Measurements from ENCODE around the gene ASAP2.

The ASAP2 gene

GRCh38 chr2:9231291-9232165 lies 24.9 kb downstream of the ASAP2 start:
- no peak for DNase-seq (ENCODE audit: low read depth)

GRCh38 chr2:9232166-9232479 lies 25.5 kb downstream of the ASAP2 start:
- no peak for DNase-seq (ENCODE audit: low read depth)

GRCh38 chr2:9232886-9233285 lies 26.3 kb downstream of the ASAP2 start:
- no peak for DNase-seq (ENCODE audit: low read depth)

GRCh38 chr2:9234680-9235146 lies 28.1 kb downstream of the ASAP2 start:
- no peak for DNase-seq (ENCODE audit: low read depth)

GRCh38 chr2:9235147-9236044 lies 28.8 kb downstream of the ASAP2 start:
- DNase-seq (ENCODE audit: low read depth), result no peak

GRCh38 chr2:9236045-9236344 lies 29.4 kb downstream of the ASAP2 start:
- DNase-seq (ENCODE audit: low read depth), result no peak

- no peak for DNase-seq (ENCODE audit: low read depth)
Observed at GRCh38 chr2:9236867-9237266, 30.3 kb downstream of the ASAP2 start.

- no peak for DNase-seq (ENCODE audit: low read depth)
Observed at GRCh38 chr2:9237831-9238230, 31.2 kb downstream of the ASAP2 start.

- no peak for DNase-seq (ENCODE audit: low read depth)
Observed at GRCh38 chr2:9238591-9239326, 32.1 kb downstream of the ASAP2 start.

- DNase-seq (ENCODE audit: low read depth), result no peak
Observed at GRCh38 chr2:9239616-9240015, 33.0 kb downstream of the ASAP2 start.

- DNase-seq (ENCODE audit: low read depth), result no peak
Observed at GRCh38 chr2:9240745-9241144, 34.1 kb downstream of the ASAP2 start.

GRCh38 chr2:9241233-9241632 lies 34.6 kb downstream of the ASAP2 start:
- no peak for DNase-seq (ENCODE audit: low read depth)

GRCh38 chr2:9243357-9243756 lies 36.7 kb downstream of the ASAP2 start:
- no peak for DNase-seq (ENCODE audit: low read depth)

GRCh38 chr2:9244985-9245544 lies 38.5 kb downstream of the ASAP2 start:
- no peak for DNase-seq (ENCODE audit: low read depth)

GRCh38 chr2:9247177-9247576 lies 40.6 kb downstream of the ASAP2 start:
- no peak for DNase-seq (ENCODE audit: low read depth)

GRCh38 chr2:9247786-9248185 lies 41.2 kb downstream of the ASAP2 start:
- DNase-seq (ENCODE audit: low read depth), result no peak

- no peak for DNase-seq (ENCODE audit: low read depth)
Observed at GRCh38 chr2:9248363-9248762, 41.8 kb downstream of the ASAP2 start.

GRCh38 chr2:9249020-9249800 lies 42.6 kb downstream of the ASAP2 start:
- DNase-seq (ENCODE audit: low read depth), result no peak

GRCh38 chr2:9250091-9250490 lies 43.5 kb downstream of the ASAP2 start:
- DNase-seq (ENCODE audit: low read depth), result no peak

- DNase-seq (ENCODE audit: low read depth), result no peak
Observed at GRCh38 chr2:9250498-9251153, 44.0 kb downstream of the ASAP2 start.

Measured in CMK (cell line).